Activated T-cell treated with anti-CD3 and anti-CD28 coated beads, Interleukin-2, amount 50 U/mL, for 48 hours (primary cell): ENCODE measurements around the gene FBXL12.
"Not testable (repeated sequence)": the region's sequence is repeated elsewhere in the genome, so short reads cannot be mapped to it uniquely, and the experiment has no call there.

Experiments used
- DNase-seq, 2 experiments: peaks; one replicate each; pipeline ENCODE4 v3.0.0-alpha.2; 2020

FBXL12 gene

DNA sequence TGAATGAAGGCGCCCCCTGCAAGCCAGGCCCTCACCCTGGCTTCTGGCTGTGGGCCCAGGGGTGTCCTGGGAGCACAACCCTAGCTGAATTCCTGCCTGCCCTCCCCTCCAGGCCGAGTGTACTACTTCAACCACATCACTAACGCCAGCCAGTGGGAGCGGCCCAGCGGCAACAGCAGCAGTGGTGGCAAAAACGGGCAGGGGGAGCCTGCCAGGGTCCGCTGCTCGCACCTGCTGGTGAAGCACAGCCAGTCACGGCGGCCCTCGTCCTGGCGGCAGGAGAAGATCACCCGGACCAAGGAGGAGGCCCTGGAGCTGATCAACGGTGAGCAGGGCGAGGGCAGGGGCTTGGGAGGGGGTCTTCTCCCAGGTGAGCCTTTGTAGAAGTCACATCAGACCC, 19.4 kb upstream of the FBXL12 start:
- no peak for DNase-seq

DNA sequence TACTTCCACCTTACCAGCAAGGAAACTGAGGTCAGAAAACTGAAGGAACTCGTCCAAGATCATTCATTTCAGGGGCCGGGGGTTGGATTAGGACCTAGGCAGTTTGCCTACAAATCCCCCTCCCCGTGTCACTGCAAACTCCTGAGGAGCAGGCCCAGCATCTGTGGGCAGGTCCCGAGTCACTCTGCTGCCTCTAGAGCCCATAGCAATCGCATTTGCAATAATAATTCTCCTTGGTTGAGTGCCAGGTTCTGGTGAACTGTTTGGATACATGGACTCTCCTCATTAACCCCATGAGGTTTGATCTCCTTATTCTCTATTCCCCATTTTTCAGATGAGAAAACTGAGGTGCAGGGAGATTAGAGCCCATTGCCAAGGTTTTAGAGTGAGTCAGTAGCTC, 17.1 kb upstream of the FBXL12 start:
- DNase-seq = no peak

DNA sequence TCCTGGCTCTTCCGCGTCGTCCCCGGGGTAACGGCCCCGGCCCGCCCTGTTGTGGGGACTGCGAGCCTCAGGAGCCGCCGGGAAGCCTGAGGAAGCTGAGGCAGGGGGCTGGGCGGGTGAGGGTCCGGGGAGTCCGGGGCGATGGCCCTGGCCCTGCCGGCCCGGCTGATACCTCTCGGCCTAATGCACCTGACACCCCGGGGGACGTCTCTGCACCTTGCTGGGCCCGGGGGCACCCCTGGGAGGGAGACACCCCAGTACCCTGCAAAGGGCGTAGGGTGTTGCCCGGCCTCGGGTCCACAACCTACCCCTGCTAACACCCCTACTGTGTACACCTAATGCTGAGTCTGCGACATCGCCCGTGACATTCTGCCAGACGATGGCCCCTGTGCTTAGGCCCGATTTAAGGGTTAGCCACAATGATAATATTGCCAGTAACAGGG, 16.6 kb upstream of the FBXL12 start:
- peak in 1 of 2 experiments; percentile 31 for DNase-seq

- peak; percentile 99 to 100 for DNase-seq
Observed at GRCh38 chr19:9834726-9835506, 16.0 kb upstream of the FBXL12 start, which contains the start of gene PIN1. TSS of gene PIN1 (plus strand) at chr19:9835318. CDS start at chr19:9835345, 27 bp downstream.

DNA sequence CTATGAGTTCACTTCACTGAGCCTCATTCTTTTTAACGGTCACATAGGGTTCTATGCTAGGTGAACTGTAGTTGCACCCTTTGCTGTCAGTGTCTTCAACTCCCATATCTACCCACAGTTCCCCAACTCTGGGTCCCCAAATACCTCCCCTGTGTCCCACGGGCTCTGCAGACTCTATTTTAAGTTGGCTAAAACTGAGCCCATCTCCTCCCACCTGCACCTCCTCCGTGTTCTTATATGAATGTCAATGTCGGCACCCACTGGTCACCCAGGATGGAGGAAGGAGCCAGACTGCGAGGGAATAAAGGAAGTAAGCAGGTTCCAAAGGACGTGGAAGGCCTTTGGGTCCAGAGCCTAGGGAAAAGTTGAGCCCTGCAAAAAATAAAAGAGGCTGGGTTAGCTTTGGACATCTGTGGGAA, 15.4 kb upstream of the FBXL12 start:
- no peak for DNase-seq

GRCh38 chr19:9828551-9829063, 9.7 kb upstream of the FBXL12 start:
- no peak for DNase-seq

- DNase-seq = peak; percentile 93
Observed at GRCh38 chr19:9827289-9828238, 8.7 kb upstream of the FBXL12 start, which contains the start of gene UBL5. TSS of gene UBL5 (plus strand) at chr19:9827918. CDS start at chr19:9828338, 420 bp downstream.

DNA sequence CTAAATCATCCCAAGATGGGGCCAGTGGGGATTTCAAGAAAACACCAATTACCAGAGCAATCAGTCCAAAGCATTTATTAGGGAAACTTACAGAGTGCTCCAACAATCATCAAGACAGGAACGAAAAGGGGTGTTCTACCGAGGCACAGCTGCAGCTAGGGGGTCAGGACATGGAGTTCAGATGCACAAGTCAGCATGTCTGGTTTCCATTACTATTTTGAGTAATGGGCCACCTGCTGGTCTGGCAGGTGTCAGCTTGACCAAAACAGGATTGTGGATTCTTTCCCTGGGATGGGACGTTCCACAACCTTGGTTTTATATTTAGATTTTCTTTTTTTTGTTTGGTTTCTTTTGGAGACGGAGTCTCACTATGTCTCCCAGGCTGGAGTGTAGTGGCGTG, 4.9 kb upstream of the FBXL12 start:
- no peak for DNase-seq

DNA sequence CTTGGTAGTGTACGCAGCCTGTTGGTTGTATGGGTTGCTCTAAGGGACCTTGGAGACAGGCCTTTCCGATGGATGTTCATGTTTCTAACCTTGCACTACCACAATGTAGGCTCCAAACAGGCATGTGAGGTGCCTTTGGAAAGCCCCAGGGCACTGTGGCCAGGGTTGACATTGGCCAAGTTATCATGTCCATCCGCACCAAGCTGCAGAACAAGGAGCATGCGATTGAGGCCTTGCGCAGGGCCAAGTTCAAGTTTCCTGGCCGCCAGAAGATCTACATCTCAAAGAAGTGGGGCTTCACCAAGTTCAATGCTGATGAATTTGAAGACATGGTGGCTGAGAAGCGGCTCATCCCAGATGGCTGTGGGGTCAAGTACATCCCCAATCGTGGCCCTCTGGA, 1.2 kb upstream of the FBXL12 start:
- DNase-seq = not testable (repeated sequence)

GRCh38 chr19:9819596-9819909, 674 bp upstream of the FBXL12 start:
- DNase-seq = no peak

- no peak for DNase-seq
Observed at GRCh38 chr19:9818175-9818733, 625 bp downstream of the FBXL12 start.

DNA sequence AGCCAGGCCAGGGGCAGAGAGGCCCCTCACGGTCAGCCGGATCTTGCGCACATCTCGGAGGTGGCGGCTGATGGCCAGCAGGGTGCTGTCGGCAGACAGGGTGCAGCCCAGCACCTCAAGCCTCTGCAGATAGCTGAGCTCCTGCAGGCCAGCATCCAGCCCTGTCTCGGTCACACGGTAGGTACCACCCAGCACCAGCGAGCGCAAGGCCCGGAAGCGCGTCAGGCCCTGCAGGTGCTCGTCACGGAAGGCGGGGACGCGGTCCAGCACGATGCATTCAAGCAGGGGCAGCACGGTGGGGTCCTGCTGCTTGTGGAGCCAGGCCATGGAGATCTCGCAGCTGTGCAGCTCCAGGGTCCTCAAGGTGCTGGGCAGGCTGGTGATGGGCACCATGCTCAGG, 7.7 kb downstream of the FBXL12 start:
- DNase-seq = no peak

- DNase-seq = no peak
Observed at GRCh38 chr19:9808855-9809824, 9.7 kb downstream of the FBXL12 start.

GRCh38 chr19:9806803-9807202, 12.1 kb downstream of the FBXL12 start:
- no peak for DNase-seq

- no peak for DNase-seq
Observed at GRCh38 chr19:9801976-9802375, 16.9 kb downstream of the FBXL12 start.

GRCh38 chr19:9799162-9799561, 19.7 kb downstream of the FBXL12 start:
- DNase-seq = no peak

GRCh38 chr19:9797871-9798270, 21.0 kb downstream of the FBXL12 start:
- no peak for DNase-seq

DNA sequence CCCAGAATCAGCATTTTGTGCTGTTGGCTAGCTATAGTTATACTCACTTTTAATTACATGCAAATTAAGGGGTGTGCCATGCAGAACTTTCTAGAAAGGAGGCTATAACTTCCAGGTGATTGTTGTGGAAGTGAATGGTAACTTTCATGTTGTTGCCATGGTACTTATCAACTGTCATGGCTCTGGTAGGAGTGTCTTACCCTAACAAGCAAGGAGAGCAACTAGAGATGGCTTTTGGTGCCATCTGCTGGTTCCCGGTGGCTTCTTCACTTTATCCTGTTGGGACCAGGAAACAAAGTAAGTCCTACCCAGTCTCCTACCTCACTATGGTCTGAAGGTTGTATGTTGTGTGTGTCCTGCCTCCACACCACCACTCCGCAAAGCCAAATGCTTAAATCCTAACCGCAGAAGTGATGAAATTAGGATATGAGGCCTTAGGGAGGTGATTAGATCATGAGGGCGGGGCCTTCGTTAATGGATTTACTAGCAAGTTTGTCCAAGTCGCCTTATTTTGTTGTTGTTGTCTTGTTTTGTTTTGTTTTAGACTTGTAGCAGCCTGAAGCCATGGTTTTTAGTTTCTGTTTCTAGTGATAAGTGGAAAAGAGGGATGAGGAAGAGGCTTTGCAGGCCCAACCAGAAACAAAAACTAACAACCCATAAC, 22.6 kb downstream of the FBXL12 start:
- peak; percentile 89 to 90 for DNase-seq

DNA sequence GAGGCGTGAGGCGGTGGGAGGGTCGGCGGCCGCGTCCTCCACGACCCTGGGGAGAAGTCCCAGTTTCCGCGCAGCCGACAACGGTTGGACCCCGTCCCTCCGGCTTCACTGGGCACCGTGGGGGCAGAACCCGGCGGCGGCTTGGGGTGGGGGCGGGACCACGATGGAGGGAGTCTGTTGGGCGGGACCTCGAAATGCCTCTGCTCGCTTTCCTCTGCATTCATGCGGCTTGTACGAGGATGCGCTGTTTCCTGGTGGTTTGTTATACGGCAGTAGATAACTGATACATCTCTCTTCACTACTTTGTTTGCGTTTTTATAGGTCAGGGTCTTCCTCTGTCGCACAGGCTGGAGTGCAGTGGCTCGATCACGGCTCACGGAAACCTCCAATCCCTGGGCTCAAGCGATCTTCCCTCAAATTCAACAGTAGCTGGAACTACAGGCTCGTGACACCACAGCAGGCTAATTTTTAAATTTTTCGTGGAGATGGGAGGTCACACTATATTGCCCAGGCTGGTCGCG, 25.7 kb downstream of the FBXL12 start:
- peak in 1 of 2 experiments; percentile 78 for DNase-seq

- DNase-seq = peak; percentile 92 to 93
Observed at GRCh38 chr19:9792206-9793070, 26.4 kb downstream of the FBXL12 start.
